Activated T-cell treated with anti-CD3 and anti-CD28 coated beads, Interleukin-2, amount 50 U/mL, for 24 hours (primary cell): ENCODE measurements around the gene PRMT3.
"Not testable (repeated sequence)": the region's sequence is repeated elsewhere in the genome, so short reads cannot be mapped to it uniquely, and the experiment has no call there.

Source experiments
- DNase-seq: peaks from one replicate; pipeline ENCODE4 v3.0.0-alpha.2; 2020
- H3K27ac Mint-ChIP-seq: 2 replicates; pipeline ENCODE4 v1.8.0; 2020; ENCODE audit warnings: mild to moderate bottlenecking, mixed read lengths
- H3K27me3 Mint-ChIP-seq: 2 replicates; pipeline ENCODE4 v1.8.0; 2020; ENCODE audit warnings: mixed read lengths
- H3K36me3 Mint-ChIP-seq: 2 replicates; pipeline ENCODE4 v1.8.0; 2020; ENCODE audit warnings: low read depth, mixed read lengths
- H3K4me1 Mint-ChIP-seq: 2 replicates; pipeline ENCODE4 v1.8.0; 2020; ENCODE audit warnings: low read depth, mixed read lengths
- H3K4me3 Mint-ChIP-seq: 2 replicates; pipeline ENCODE4 v1.8.0; 2020; ENCODE audit warnings: mild to moderate bottlenecking, moderate library complexity, mixed read lengths
- H3K9me3 Mint-ChIP-seq: 2 replicates; pipeline ENCODE4 v1.8.0; 2020; ENCODE audit warnings: mixed read lengths

Gene PRMT3

DNA sequence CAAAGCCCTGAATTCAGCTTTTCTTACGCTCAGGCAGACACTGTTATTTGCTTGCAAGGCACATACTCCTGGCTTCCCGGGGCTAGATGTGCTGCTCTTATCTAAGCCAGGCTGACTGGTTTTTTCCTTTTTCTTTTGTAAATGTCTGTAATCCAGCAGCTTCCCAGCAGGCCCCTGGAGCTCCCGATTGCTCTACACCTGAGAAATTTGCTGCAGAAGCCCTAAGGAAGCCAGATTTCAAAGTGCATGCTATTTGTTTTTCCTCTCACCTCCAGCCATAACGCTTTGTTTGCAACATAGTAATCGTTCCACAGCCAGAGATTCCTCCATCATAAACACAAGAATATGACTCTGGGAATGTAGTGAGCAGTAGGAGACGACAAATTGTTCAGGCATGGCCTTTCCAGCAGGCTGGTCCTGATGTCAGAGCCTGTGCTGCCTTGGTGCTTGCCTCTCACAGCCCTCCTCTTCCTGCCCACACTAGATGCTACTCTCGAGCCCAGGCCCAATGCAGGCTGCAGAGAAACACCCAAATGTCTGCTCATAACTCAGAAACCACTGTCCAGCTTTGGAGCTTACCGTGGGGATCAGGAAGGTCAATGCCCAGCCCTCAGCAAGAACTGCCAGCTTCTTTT is 157.2 kb downstream of the PRMT3 start:
- peaks cover 2% of the 10 kb centered on the region for H3K27me3 Mint-ChIP-seq
- DNase-seq = no peak
- H3K27ac Mint-ChIP-seq = no peak overlapping the region
- no peaks in the 10 kb centered on the region for H3K4me1 Mint-ChIP-seq
- H3K4me3 Mint-ChIP-seq = no peak overlapping the region
- no peaks in the 10 kb centered on the region for H3K36me3 Mint-ChIP-seq
- no peaks in the 10 kb centered on the region for H3K9me3 Mint-ChIP-seq

DNA sequence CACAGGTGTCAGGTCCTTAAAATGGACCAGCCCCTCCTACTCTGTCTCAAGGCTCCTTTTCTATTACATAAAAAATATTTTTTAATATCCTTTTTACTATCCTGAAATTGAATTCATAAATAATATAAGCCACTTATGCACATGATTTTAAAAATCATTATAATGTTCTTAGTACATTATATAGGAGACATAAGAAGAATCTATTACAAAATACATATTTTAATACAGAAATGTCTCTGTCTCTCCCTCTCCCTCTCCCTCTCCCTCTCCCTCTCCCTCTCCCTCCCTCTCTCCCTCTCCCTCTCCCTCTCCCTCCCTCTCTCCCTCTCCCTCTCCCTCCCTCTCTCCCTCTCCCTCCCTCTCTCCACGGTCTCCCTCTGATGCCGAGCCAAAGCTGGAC is 159.9 kb downstream of the PRMT3 start:
- no peak for DNase-seq
- H3K27me3 Mint-ChIP-seq = peaks cover 2% of the 10 kb centered on the region
- no peak overlapping the region for H3K4me3 Mint-ChIP-seq
- H3K4me1 Mint-ChIP-seq = no peaks in the 10 kb centered on the region
- no peak overlapping the region for H3K27ac Mint-ChIP-seq
- H3K36me3 Mint-ChIP-seq = no peaks in the 10 kb centered on the region
- H3K9me3 Mint-ChIP-seq = no peaks in the 10 kb centered on the region

DNA sequence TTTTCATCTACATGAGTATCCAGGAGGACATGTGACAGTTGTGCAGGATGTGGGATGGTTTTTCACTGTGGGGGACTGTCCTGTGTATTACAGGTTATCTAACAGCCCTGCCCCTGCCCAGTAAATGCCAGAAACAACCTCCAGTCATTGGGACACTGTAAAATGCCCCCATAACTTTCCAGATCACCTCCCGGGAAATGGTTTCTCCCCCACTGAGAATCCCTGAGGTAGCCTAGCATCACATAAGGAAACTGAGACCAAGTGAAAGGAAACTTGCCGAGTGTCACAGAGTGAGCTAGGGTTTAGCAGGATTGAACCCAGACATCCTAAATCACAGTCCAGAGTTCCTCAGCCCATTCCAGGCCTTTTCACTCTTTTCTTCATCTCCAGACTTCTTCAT is 163.6 kb downstream of the PRMT3 start:
- H3K4me3 Mint-ChIP-seq = no peak overlapping the region
- H3K27ac Mint-ChIP-seq = no peak overlapping the region
- no peaks in the 10 kb centered on the region for H3K36me3 Mint-ChIP-seq
- peaks cover 6% of the 10 kb centered on the region for H3K27me3 Mint-ChIP-seq
- H3K4me1 Mint-ChIP-seq = no peaks in the 10 kb centered on the region
- H3K9me3 Mint-ChIP-seq = peaks cover under 1% of the 10 kb centered on the region
- DNase-seq = no peak

DNA sequence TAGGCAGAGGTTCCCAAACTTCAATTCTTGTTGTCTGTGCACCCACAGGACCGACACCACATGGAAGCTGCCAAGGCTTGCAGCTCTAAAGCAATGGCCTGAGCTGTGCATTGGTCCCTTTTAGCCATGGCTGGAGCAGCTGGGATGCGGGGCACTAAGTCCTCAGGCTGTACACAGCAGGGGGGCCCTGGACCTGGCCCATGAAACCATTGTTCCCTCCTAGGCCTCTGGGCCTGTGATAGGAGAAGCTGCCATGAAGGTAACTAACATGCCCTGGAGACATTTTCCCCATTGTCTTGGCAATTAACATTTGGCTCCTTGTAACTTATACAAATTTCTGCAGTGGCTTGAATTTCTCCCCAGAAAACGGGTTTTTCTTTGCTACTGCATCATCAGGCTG is 168.3 kb downstream of the PRMT3 start:
- H3K27me3 Mint-ChIP-seq = peaks cover 12% of the 10 kb centered on the region
- peaks cover 5% of the 10 kb centered on the region for H3K9me3 Mint-ChIP-seq
- H3K4me3 Mint-ChIP-seq = no peak overlapping the region
- no peak for DNase-seq
- no peaks in the 10 kb centered on the region for H3K4me1 Mint-ChIP-seq
- H3K27ac Mint-ChIP-seq = no peak overlapping the region
- H3K36me3 Mint-ChIP-seq = no peaks in the 10 kb centered on the region

DNA sequence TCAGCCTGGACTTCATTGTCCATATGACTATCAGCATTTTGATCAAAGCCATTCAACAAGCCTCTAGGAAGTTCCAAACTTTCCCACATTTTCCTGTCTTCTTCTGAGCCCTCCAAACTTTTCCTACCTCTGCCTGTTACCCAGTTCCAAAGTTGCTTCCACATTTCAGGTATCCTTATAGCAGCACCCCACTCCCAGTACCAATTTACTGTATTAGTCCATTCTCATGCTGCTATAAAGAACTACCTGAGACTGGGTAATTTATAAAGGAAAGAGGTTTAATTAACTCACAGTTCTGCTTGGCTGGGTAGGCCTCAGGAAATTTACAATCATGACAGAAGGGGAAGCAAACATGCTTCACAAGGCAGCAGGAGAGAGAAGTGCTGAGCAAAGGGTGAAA is 168.9 kb downstream of the PRMT3 start:
- H3K27ac Mint-ChIP-seq, H3K4me1 Mint-ChIP-seq, H3K4me3 Mint-ChIP-seq, DNase-seq, H3K36me3 Mint-ChIP-seq, H3K9me3 Mint-ChIP-seq: not testable (repeated sequence)
- peaks cover 12% of the 10 kb centered on the region for H3K27me3 Mint-ChIP-seq

- Mint-ChIP-seq H3K4me1 (no peaks in the 10 kb centered on the region), H3K27me3 (peaks cover 14% of the 10 kb centered on the region), H3K36me3 (no peaks in the 10 kb centered on the region), H3K9me3 (peaks cover 5% of the 10 kb centered on the region), H3K4me3 (no peak overlapping the region), H3K27ac (no peak overlapping the region)
- no peak for DNase-seq
These were observed 171.2 kb downstream of the PRMT3 start for GRCh38 chr11:20558741-20559140.
